SK-N-SH (cell line): ENCODE results near the gene ACO1.

Experiments
- EP300 ChIP-seq, 2 experiments: IDR thresholded peaks; 2 replicates each; pipeline versions ENCODE4 v1.4.0 to v1.6.1; 2012; ENCODE audit warnings: borderline replicate concordance in 1 of 2, low read depth in 1 of 2, low read length in 1 of 2
- EZH2phosphoT487 ChIP-seq: fragments of 200-600 bp; sonication (generic); IDR thresholded peaks from 2 replicates; pipeline ENCODE4 v1.6.1; 2017; ENCODE audit warnings: low read depth, mixed run types, mild to moderate bottlenecking, antibody characterized with exemption, moderate library complexity, borderline replicate concordance
- GABPA ChIP-seq: IDR thresholded peaks from 2 replicates; pipeline ENCODE4 v1.4.0; 2012; ENCODE audit warnings: low read depth, mild to moderate bottlenecking
- NFIC ChIP-seq: IDR thresholded peaks from 2 replicates; pipeline ENCODE4 v1.4.0; 2012; ENCODE audit warnings: borderline replicate concordance
- POLR2AphosphoS5 ChIP-seq: IDR thresholded peaks from 2 replicates; pipeline ENCODE4 v1.6.1; 2012; ENCODE audit warnings: low read depth, low read length
- RAD21 ChIP-seq: IDR thresholded peaks from 2 replicates; pipeline ENCODE4 v1.6.1; 2012; ENCODE audit warnings: mild to moderate bottlenecking, low read length
- YY1 ChIP-seq: IDR thresholded peaks from 2 replicates; pipeline ENCODE4 v1.4.0; 2012; ENCODE audit warnings: low read depth, mild to moderate bottlenecking
- TF ChIP-seq, protein P1 (sequence below): IDR thresholded peaks from 2 replicates; pipeline ENCODE4 v1.4.0; 2012; ENCODE audit warnings: low read depth, borderline replicate concordance
- TF ChIP-seq, protein P2 (sequence below): fragments of 200-600 bp; sonication (generic); IDR thresholded peaks from 2 replicates; pipeline ENCODE4 v1.6.1; 2017; ENCODE audit warnings: antibody characterized with exemption, mild to moderate bottlenecking, moderate library complexity
- TF ChIP-seq, protein P3 (sequence below): IDR thresholded peaks from 2 replicates; pipeline ENCODE4 v1.4.0; 2012; ENCODE audit warnings: low read depth

GRCh38 chr9:32378496-32378895 is 5.9 kb upstream of the ACO1 start:
- TF ChIP-seq, protein P1, sequence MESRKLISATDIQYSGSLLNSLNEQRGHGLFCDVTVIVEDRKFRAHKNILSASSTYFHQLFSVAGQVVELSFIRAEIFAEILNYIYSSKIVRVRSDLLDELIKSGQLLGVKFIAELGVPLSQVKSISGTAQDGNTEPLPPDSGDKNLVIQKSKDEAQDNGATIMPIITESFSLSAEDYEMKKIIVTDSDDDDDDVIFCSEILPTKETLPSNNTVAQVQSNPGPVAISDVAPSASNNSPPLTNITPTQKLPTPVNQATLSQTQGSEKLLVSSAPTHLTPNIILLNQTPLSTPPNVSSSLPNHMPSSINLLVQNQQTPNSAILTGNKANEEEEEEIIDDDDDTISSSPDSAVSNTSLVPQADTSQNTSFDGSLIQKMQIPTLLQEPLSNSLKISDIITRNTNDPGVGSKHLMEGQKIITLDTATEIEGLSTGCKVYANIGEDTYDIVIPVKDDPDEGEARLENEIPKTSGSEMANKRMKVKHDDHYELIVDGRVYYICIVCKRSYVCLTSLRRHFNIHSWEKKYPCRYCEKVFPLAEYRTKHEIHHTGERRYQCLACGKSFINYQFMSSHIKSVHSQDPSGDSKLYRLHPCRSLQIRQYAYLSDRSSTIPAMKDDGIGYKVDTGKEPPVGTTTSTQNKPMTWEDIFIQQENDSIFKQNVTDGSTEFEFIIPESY = no peak
- TF ChIP-seq RAD21 = peak; percentile 97
- TF ChIP-seq, protein P2, sequence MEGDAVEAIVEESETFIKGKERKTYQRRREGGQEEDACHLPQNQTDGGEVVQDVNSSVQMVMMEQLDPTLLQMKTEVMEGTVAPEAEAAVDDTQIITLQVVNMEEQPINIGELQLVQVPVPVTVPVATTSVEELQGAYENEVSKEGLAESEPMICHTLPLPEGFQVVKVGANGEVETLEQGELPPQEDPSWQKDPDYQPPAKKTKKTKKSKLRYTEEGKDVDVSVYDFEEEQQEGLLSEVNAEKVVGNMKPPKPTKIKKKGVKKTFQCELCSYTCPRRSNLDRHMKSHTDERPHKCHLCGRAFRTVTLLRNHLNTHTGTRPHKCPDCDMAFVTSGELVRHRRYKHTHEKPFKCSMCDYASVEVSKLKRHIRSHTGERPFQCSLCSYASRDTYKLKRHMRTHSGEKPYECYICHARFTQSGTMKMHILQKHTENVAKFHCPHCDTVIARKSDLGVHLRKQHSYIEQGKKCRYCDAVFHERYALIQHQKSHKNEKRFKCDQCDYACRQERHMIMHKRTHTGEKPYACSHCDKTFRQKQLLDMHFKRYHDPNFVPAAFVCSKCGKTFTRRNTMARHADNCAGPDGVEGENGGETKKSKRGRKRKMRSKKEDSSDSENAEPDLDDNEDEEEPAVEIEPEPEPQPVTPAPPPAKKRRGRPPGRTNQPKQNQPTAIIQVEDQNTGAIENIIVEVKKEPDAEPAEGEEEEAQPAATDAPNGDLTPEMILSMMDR = peak; percentile 89
- TF ChIP-seq POLR2AphosphoS5 = no peak
- TF ChIP-seq, protein P3, sequence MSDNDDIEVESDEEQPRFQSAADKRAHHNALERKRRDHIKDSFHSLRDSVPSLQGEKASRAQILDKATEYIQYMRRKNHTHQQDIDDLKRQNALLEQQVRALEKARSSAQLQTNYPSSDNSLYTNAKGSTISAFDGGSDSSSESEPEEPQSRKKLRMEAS = no peak
- TF ChIP-seq EZH2phosphoT487 = no peak
- TF ChIP-seq NFIC = no peak
- no peak for TF ChIP-seq EP300 (IDR thresholded peaks at IDR 0.05; ENCODE audit: borderline replicate concordance in 1 of 2, low read depth in 1 of 2, low read length in 1 of 2)
- TF ChIP-seq YY1 = no peak
- no peak for TF ChIP-seq GABPA
